Peyer's patch (tissue), 4 donors: ENCODE measurements around the gene CBARP. TPM values are rescaled to one million over a fixed set of nuclear protein-coding genes. Genes with fewer than 3 reads are reported as not detected.
A peak's percentile ranks its signal among the peaks of the same experiment; 100 is the strongest.

Source experiments
- DNase-seq, 3 donors: peaks; one replicate each; pipeline ENCODE4 v3.0.0-alpha.2; 2017 to 2019
- H3K27ac ChIP-seq, 4 donors: fragments of 200-600 bp; sonication (generic); one replicate each; pipeline ENCODE4 v1.5.1; 2016 to 2019
- H3K27me3 ChIP-seq, 2 donors: fragments of 200-600 bp; sonication (generic); one replicate each; pipeline ENCODE4 v1.5.1; 2019
- H3K36me3 ChIP-seq, 3 donors: fragments of 200-600 bp; sonication (generic); one replicate each; pipeline ENCODE4 v1.5.1; 2016 to 2019
- H3K4me1 ChIP-seq, 4 donors: fragments of 200-600 bp; sonication (generic); one replicate each; pipeline ENCODE4 v1.5.1; 2016 to 2019
- H3K4me3 ChIP-seq, 4 donors: fragments of 200-600 bp; sonication (generic); 1 replicate in 3 of 4; 2 replicates in 1 of 4; pipeline ENCODE4 v1.5.1; 2016 to 2019; ENCODE audit warnings: mild to moderate bottlenecking in 1 of 4
- H3K9me3 ChIP-seq, 4 donors: fragments of 200-600 bp; sonication (generic); one replicate each; pipeline ENCODE4 v1.5.1; 2016 to 2019; ENCODE audit warnings: mild to moderate bottlenecking in 1 of 4
- POLR2A ChIP-seq, 2 donors: fragments of 450-650 bp; IDR thresholded peaks; one replicate each; pipeline ENCODE4 v1.5.1; 2017; ENCODE audit warnings: antibody characterized with exemption in 2 of 2, mild to moderate bottlenecking in 2 of 2, moderate library complexity in 2 of 2
- total RNA-seq, 4 donors: library from RNA; depleted of rRNA; stranded (reverse); fragments of >200 nt; gene quantifications; one replicate each; pipeline ENCODE4 v1.1.0, GENCODE V29; 2016
- TF ChIP-seq, protein P1 (sequence below), 6 experiments: fragments of 450-650 bp in 4 of 6; fragments of 200-600 bp in 2 of 6; sonication (generic) in 1 of 6; IDR thresholded peaks; one replicate each; pipeline ENCODE4 v1.5.1; 2017 to 2019; ENCODE audit warnings: antibody characterized with exemption in 6 of 6, mild to moderate bottlenecking in 3 of 6, moderate library complexity in 1 of 6

CBARP gene
- total RNA-seq, 4 donors from 2014 or later = 1.9 TPM; not detected in 3

- Histone ChIP-seq H3K36me3 (no peaks in the 10 kb centered on the region), H3K4me3 (no peak overlapping the region), H3K4me1 (peaks cover 0 to 13% (median 5%) of the 10 kb centered on the region in 4 donors), H3K27me3 (no peaks in the 10 kb centered on the region), H3K9me3 (no peaks in the 10 kb centered on the region), H3K27ac (no peak overlapping the region)
- TF ChIP-seq POLR2A (IDR thresholded peaks at IDR 0.05) = no peak
- TF ChIP-seq, protein P1, sequence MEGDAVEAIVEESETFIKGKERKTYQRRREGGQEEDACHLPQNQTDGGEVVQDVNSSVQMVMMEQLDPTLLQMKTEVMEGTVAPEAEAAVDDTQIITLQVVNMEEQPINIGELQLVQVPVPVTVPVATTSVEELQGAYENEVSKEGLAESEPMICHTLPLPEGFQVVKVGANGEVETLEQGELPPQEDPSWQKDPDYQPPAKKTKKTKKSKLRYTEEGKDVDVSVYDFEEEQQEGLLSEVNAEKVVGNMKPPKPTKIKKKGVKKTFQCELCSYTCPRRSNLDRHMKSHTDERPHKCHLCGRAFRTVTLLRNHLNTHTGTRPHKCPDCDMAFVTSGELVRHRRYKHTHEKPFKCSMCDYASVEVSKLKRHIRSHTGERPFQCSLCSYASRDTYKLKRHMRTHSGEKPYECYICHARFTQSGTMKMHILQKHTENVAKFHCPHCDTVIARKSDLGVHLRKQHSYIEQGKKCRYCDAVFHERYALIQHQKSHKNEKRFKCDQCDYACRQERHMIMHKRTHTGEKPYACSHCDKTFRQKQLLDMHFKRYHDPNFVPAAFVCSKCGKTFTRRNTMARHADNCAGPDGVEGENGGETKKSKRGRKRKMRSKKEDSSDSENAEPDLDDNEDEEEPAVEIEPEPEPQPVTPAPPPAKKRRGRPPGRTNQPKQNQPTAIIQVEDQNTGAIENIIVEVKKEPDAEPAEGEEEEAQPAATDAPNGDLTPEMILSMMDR (IDR thresholded peaks at IDR 0.05) = no peak
- DNase-seq = no peak
Observed at GRCh38 chr19:1199531-1199930, 38.3 kb downstream of the CBARP start.

GRCh38 chr19:1189419-1189818 lies 48.4 kb downstream of the CBARP start:
- Histone ChIP-seq H3K4me3 (no peak overlapping the region), H3K27ac (no peak overlapping the region), H3K9me3 (no peaks in the 10 kb centered on the region), H3K36me3 (no peaks in the 10 kb centered on the region), H3K27me3 (no peaks in the 10 kb centered on the region), H3K4me1 (no peaks in the 10 kb centered on the region)
- TF ChIP-seq POLR2A (IDR thresholded peaks at IDR 0.05) = no peak
- TF ChIP-seq, protein P1 (IDR thresholded peaks at IDR 0.05) = no peak
- DNase-seq = no peak

GRCh38 chr19:1183543-1184172 lies 54.1 kb downstream of the CBARP start:
- H3K4me1 ChIP-seq = peaks cover 0 to 26% (median 7%) of the 10 kb centered on the region in 4 donors
- H3K9me3 ChIP-seq = no peaks in the 10 kb centered on the region
- H3K27ac ChIP-seq = peak overlapping the region in 3 of 4 donors; percentile 15 to 49 (median 27)
- H3K4me3 ChIP-seq = no peak overlapping the region
- no peaks in the 10 kb centered on the region for H3K27me3 ChIP-seq
- peak in 1 of 2 donors; percentile 21 for TF ChIP-seq POLR2A (IDR thresholded peaks at IDR 0.05)
- TF ChIP-seq, protein P1 (IDR thresholded peaks at IDR 0.05) = no peak
- peak in 2 of 3 donors; percentile 82 to 85 for DNase-seq
- H3K36me3 ChIP-seq = no peaks in the 10 kb centered on the region

- peaks cover 0 to 26% (median 7%) of the 10 kb centered on the region in 4 donors for H3K4me1 ChIP-seq
- no peaks in the 10 kb centered on the region for H3K27me3 ChIP-seq
- no peak overlapping the region for H3K4me3 ChIP-seq
- no peaks in the 10 kb centered on the region for H3K9me3 ChIP-seq
- no peaks in the 10 kb centered on the region for H3K36me3 ChIP-seq
- TF ChIP-seq, protein P1 (IDR thresholded peaks at IDR 0.05) = no peak
- TF ChIP-seq POLR2A (IDR thresholded peaks at IDR 0.05) = no peak
- H3K27ac ChIP-seq = no peak overlapping the region
- no peak for DNase-seq
Observed at GRCh38 chr19:1182727-1183126, 55.1 kb downstream of the CBARP start.

GRCh38 chr19:1182068-1182467 lies 55.7 kb downstream of the CBARP start:
- Histone ChIP-seq H3K36me3 (no peaks in the 10 kb centered on the region), H3K4me3 (no peak overlapping the region), H3K4me1 (peaks cover 0 to 26% (median 7%) of the 10 kb centered on the region in 4 donors), H3K27ac (peak overlapping the region in 1 of 4 donors; percentile 14), H3K9me3 (no peaks in the 10 kb centered on the region), H3K27me3 (no peaks in the 10 kb centered on the region)
- no peak for DNase-seq
- TF ChIP-seq POLR2A (IDR thresholded peaks at IDR 0.05) = no peak
- TF ChIP-seq, protein P1 (IDR thresholded peaks at IDR 0.05) = no peak
